IPS DF 19.7 (cell line): ENCODE data around the gene CADM2.
"Not testable (repeated sequence)": the region's sequence is repeated elsewhere in the genome, so short reads cannot be mapped to it uniquely, and the experiment has no call there.

ENCODE experiments used
- DNase-seq: peaks from one replicate; pipeline ENCODE4 v3.0.0-alpha.2; 2013; ENCODE audit warnings: low read depth, low spot score

CADM2 gene

DNA sequence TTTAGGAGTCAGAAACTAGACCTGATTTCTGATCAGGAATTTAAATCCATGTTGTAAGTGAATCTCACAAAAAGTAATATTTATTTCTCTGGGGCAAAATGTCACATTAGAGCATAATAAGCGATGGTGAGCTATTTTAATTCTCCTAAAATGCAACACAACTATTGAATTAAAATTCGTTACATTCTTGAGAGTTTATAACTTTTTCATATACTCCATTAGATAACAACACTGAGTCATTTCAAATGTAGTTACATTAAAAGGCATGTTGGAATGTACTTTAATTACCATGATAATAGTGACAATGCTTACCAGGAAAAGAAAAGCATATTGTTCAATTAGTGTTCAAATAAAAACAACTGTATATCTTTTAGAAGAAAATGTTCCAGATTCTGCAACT is 116.9 kb downstream of the CADM2 start:
- no peak for DNase-seq

DNA sequence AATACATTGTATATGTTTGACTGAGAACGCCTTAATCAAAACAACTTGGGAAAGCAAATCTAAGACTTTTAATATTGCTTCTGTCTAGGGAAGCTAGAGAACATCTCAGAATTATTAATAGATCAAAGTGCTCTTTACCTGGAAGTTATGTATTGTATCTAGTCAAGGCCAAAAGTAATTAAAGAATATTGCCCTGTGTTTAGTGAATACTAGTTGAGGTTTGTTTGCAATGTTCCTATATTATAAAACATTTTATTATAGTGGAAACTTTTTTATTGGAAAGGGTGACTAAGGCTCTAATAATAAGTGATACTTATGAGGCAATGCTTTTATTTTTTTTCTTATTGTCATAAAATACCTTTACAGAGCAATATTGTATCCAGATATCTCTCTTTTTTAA is 118.2 kb downstream of the CADM2 start:
- DNase-seq, result no peak

DNA sequence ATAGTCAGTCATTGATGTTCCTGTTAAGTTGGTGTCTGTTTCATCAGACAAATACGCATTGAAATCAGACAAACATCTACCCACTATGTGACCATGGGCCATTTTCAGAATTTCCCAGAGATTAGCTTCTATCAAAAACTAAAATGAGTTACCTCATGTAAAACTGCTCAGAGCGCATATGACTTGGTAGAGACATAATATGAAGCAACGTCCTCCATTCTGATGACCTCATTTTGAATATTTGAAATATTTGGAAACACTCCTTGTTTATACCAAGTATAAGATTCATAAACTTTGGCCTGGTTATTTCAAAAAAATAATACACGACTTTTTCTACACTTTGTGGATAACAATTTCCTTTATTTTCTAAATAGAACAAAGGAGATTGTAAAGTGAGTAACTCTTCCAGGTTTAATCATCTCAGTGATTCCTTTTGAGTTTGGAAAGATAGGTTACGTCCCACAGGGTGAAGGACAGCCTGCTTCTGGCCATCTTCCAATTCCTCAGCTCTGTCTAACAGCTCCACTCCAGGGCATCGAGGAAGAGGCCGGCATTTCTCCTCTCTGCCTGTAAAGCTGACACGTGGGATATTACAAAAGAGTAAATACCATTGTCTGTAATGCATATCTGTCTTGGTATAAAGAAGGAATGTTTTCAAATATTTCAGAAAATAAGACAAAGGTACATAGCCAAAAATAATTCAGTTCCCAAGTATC is 122.6 kb downstream of the CADM2 start:
- DNase-seq, result no peak

DNA sequence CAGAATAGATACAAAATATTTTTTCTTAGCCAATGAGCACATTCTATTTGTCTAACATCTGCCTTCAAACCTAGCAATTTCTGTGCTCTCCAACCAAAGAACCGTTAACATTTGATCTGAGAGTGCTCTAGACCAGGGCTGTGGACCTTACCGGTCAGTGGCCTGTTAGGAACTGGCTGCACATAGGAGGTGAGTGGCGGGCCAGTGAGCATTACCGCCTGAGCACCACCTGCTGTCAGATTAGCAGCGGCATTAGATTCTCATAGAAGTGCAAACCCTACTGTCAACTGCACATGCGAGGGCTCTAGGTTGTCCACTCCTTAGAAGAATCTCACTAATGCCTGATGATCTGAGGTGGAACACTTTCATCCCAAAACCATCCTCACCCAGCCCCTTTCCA is 131.7 kb downstream of the CADM2 start:
- no peak for DNase-seq

DNA sequence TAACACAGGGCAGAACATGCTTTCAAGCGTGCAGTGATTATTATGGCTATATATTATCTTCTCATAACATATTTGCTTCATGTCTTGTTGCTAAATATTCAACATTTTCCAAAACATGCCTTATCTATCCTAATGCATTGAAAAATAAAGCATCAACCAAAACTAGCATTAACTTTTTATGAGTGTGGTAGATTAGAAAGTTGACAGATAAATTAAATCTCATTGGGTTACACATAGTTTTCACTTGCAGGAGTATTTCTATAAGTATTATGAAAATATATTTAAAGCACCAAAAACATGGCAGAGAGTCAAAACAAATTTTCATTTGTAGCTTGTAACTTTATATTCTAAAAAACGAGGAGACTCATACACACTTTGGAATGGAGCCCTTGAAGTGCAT is 141.5 kb downstream of the CADM2 start:
- DNase-seq, result no peak

DNA sequence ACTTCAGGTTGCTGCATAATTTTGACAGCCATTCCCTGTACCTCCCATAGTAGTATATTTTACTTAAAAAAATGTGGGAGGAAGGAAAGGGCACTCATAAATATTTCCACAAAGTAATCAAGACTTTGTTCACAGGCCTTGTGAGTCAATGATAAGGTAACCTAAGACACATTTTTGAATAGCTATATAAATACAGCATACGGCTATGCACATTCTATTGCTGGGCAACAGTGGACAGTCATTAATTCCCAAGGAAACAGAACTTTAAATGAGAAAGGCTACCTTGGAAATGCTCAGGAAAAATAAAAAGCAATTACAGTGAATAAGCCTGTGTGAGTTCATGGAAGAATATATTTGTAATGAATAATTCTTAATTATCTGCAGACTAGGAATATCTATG is 144.0 kb downstream of the CADM2 start:
- no peak for DNase-seq

DNA sequence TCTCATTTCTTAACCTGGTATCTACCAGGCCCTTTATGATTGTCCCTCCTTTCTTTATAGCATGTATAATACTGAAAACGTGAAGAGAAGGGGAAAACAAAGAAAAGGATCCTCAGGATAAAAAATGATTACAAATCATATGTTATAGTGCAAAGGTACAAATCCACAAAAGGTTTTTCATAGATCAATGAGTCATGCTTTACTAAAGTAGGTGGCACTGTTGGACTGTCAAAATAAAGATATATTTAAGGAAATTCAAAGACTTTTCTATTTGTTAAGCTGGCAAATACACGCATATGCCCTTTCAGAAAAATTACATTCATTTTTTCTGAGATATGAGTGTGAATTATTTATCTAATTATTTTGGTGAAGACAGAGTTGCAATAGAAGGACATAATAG is 151.6 kb downstream of the CADM2 start:
- DNase-seq, result no peak

DNA sequence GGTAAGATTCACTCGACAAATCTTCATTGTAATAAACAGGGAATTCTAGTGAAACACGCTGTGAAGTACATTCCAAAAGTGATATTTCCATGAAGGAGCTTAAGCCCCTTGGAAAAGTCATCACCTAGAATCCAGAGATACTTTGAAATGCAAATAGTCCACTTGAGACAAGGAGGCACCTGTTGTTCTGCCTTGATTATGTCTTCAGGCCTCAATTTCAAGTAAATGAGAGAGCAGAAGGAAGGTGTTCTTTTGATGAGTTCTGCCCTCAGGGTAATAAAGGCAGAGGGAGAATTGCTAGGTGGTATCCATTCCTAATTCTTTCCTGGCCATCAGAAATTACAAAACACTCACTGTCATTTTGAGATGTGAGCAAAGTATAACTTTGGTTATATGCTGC is 162.1 kb downstream of the CADM2 start:
- DNase-seq, result no peak

DNA sequence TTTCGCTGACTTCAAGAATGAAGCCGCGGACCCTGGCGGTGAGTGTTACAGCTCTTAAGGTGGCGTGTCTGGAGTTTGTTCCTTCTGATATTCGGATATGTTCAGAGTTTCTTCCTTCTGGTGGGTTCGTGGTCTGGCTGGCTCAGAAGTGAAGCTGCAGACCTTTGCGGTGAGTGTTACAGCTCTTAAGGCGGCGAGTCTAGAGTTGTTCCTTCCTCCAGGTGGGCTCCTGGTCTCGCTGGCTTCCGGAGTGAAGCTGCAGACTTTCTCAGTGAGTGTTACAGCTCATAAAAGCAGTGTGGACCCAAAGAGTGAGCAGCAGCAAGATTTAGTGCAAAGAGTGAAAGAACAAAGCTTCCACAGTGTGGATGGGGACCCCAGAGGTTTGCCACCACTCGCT is 174.1 kb downstream of the CADM2 start:
- DNase-seq, result not testable (repeated sequence)

DNA sequence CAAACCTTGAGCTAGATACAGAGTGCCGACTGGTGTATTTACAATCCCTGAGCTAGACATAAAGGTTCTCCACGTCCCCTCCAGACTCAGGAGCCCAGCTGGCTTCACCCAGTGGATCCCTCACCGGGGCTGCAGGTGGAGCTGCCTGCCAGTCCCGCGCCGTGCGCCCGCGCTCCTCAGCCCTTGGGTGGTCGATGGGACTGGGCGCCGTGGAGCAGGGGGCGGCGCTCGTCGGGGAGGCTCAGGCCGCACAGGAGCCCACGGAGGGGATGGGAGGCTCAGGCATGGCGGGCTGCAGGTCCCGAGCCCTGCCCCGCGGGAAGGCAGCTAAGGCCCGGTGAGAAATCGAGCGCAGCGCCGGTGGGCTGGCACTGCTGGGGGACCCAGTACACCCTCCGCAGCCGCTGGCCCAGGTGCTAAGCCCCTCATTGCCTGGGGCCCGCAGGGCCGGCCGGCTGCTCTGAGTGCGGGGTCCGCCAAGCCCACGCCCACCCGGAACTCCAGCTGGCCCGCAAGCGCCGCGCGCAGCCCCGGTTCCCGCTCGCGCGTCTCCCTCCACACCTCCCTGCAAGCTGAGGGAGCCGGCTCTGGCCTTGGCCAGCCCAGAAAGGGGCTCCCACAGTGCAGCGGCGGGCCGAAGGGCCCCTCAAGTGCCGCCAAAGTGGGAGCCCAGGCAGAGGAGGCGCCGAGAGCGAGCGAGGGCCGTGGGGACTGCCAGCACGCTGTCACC is 175.1 kb downstream of the CADM2 start:
- not testable (repeated sequence) for DNase-seq

DNA sequence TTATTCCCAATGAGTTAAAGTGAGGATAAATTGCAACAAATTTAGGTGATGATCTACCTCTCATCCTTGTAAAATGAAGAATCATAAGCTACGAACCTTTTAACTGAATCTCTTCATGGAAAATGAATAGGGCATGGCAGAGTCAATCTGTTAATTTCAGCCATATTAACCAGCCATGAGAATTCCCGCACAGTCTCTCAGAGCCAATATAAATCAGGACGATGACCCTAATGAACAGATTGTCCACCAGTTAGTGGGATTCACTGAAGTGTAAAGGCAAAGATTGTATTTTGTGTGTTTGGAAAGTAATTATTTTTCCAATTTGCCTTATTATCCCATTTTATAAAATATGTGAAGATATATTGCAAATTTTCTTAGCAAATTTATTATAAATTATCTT is 183.8 kb downstream of the CADM2 start:
- DNase-seq, result no peak

DNA sequence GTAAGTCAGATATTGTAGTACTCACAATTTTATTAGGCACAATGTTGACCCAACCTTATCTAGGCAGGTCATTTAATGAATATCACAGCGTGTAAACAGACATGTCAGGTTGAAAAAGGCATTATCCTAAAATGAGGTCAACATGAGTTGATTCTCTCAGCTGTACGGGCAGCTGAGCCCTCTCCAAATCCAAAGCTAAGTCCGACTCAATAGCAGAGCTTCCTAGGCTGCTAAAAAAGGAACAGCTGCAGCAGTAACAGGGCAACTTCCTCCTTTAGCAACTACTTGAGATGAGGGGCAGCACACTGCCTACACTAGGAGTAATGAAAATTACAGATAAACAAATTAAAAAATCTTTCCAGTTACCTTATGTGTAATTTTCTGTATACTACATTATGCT is 189.2 kb downstream of the CADM2 start:
- DNase-seq, result no peak

DNA sequence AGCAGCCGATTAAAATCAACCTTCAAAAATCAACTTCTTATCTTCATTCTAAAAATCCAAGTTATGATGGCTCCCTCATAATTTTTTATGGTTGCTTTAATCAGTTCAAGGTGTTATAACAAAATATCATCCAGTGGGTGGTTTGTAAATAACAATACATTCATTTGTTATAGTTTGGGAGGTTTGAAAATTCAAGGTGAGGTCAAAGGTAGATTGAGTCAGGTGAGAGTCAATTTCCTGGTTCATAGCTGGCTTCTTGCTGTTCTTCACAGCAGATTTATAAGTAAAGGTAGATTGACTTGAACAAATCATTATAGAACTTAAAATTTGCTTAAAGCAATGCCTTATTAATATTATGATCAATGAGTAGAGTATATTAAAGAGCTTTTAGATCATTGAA is 192.8 kb downstream of the CADM2 start:
- no peak for DNase-seq

DNA sequence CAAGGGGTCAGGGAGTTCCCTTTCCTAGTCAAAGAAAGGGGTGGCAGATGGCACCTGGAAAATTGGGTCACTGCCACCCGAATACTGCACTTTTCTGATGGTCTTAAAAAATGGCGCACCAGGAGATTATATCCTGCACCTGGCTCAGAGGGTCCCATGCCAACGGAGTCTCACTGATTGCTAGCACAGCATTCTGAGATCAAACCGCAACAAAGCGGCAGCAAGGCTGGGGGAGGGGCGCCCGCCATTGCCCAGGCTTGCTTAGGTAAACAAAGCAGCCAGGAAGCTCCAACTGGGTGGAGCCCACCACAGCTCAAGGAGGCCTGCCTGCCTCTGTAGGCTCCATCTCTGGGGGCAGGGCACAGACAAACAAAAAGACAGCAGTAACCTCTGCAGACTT is 194.5 kb downstream of the CADM2 start:
- DNase-seq, result not testable (repeated sequence)

DNA sequence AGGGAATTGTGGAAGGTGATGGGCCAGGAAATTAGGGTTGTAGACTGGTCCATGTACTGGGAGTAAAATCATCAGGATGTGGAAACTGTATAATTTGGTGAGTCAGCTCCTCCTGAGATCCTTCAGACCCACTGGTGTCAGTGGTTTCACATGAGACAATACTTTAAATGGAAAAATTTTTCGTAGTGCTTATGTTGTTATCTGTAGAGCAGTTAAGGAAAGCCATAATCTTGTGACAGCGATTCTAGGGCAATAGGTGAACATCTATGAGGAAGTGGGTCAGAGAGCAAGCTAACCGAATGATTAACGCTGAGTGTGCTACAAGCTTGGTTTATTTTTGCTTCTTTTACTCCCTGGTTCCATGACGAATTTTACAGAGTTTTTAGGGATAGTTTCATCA is 200.6 kb downstream of the CADM2 start:
- no peak for DNase-seq

DNA sequence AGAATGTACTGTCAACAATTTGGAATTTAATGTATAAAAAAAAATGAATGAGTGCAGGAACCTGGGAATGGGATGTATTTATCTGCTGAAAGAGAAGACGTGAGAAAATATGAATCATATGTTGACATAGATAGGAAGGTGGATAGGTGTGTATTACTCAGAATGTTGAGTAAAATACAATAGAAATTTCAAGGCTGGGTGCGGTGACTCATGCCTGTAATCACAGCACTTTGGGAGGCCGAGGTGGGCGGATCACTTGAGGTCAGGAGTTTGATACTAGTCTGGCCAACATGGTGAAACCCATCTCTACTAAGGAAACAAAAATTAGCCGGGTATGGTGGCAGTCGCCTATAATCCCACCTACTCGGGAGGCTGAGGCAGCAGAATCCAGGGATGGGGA is 202.8 kb downstream of the CADM2 start:
- no peak for DNase-seq

DNA sequence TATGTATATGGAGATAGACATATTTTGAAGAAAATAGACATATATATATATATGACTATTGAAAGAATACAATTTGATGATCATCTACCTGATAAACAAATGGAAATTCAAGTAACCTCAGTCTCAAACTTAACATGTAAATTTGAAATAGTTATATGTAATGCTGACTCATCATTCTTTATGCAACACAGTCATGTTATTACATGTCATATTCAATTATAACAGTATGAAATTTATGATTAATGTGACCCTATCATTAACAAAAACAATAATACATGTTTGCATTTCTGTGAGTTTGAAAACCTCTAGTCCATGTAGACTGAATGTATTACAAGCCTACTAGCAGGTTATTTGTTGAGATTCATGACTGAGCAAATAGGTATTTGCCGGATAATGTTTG is 204.1 kb downstream of the CADM2 start:
- DNase-seq, result no peak

DNA sequence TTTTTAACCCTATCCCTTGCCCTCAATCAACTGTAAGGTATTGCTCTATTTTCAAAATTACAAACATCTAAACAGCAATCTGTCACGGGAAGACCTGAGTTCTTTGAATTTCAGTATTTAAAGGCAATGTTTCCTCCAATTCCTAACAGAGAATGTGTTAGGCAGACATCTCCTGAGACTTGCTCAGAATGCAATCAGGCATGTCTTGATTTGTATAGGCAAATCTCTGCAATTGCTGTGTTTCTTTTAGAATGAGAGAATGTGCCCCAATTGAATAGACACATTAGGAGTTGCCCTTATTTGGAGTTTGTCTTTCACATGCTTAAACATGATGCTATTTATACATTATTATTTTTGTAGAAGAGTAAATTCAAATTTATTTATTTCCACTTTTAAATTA is 205.6 kb downstream of the CADM2 start:
- DNase-seq, result peak; percentile 3

DNA sequence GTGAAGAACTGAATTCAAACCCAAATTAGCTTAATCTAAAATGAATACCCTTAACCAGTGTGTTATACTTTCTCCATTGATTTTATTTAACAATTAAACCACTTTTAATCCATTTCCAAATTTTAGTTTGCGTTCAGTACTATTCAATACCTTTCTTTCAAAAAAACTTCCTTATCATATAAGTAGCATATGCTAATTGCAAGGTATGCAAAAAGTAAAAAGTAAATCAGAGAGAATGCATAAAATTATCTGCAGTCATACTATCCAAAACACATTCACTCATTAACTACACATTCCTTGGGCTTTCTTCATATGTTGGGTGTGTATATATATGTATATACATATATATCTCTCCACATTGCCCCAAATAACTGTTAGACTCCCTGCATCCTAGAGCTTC is 208.8 kb downstream of the CADM2 start:
- DNase-seq, result no peak

DNA sequence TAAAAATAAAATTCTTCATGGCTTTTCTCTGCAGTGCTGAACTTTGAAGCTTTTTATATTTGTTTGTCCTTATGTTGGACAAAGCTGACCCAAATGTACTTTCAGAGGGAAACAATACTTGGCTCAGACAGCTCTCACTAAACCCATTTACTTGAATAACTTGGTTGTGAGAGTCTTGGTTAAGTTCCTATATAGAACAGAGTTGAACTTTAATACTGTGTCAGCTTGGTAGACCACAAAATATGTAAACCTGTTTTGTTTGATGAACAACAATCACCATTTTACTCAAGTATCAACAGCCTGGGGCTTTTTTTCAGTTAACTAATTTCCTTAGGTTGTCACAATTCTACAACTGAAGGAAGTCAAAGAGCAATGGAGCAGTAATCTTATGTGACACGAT is 211.9 kb downstream of the CADM2 start:
- no peak for DNase-seq

DNA sequence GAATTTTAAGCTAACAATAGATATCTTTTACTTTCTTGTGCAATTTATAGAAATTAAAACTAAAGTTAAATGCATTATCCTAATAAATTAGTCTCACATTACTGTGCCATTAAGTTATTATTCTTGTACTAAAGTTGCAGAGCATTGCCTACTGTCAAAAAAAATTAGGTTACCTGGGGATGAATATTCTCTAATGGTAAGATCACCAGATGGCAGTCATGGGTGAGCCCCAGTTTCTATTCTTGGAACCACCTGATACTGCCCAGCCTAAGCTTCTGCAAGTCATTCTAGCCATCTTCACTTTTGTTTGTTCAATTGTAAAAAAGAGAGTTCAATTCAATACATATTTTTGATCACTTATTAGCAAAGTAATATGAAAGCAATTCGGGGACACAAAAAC is 213.2 kb downstream of the CADM2 start:
- no peak for DNase-seq

DNA sequence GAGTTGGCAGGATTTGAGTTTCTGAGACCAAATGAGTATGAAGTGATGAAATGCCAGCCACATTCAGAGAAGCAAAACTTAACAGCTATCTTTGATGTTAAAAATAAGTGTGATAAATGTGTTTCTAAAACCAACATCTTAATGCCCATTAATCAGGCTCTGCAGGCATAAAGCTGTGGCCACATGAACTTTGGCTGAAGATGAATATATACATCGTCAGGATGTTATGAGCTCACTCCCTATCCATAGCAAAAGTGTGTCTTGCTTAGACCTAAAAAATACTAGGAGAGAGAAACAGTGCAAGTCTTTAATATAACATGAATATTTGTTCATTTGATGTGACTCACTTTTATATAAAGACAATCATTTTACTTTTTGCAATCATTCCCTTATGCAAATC is 218.0 kb downstream of the CADM2 start:
- DNase-seq, result no peak

DNA sequence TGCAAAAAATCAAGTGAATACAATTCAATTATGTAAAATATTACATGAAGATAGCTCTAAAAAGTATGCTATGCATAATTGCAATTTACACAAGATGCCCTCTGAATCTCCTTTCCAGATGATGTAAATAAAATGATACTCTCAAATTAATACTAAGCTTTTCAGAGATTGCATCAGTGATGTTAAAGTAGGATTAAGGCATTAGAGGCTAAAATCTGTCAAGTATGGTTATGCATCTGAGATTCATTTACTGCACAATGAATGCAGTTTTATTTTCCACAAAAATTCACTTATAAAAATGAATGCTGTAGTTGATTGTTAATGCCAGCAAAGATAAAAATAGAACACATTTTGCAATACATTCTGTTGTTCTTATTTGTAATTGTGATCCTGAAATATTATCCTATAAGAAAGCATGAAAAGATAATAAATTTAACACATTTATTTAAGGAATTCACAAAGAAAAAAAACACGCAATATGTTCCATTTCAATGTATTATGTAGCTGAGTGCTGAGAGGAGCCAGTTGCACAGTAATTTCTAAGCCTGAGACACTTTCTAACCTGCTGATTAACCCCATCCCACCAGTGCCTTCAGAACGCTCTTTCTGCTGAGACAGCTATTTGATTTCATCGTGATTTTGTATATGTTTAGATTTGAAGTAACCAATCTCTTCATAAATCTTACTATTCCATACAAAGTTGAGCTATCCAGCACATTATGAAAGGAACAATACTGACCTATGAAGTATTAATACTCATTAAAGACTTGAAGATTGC is 224.4 kb downstream of the CADM2 start:
- no peak for DNase-seq
